Endothelial cell of umbilical vein (primary cell): Measurements from ENCODE around the gene LRRN4.

ENCODE experiments used
- CTCF ChIP-seq, 2 donors: IDR thresholded peaks; 1 replicate in 1 of 2; 2 replicates in 1 of 2; pipeline ENCODE4 v1.5.1; 2011; ENCODE audit warnings: low read length in 2 of 2, mild to moderate bottlenecking in 2 of 2, moderate library complexity in 2 of 2, control low read depth in 1 of 2, inconsistent platforms in 1 of 2, low read depth in 1 of 2; ENCODE audit not compliant: insufficient read depth in 1 of 2; ENCODE audit errors: extremely low read depth in 1 of 2
- EZH2 ChIP-seq: IDR thresholded peaks from 2 replicates; pipeline ENCODE4 v1.6.1; 2012; ENCODE audit warnings: borderline replicate concordance, low read depth, mild to moderate bottlenecking, moderate library complexity, low read length, inconsistent platforms; ENCODE audit not compliant: severe bottlenecking
- FOS ChIP-seq: IDR thresholded peaks from 2 replicates; pipeline ENCODE4 v1.6.1; 2011; ENCODE audit warnings: mild to moderate bottlenecking, low read length, moderate library complexity, borderline replicate concordance; ENCODE audit not compliant: insufficient read depth
- GATA2 ChIP-seq: IDR thresholded peaks from 2 replicates; pipeline ENCODE4 v1.7.0; 2011; ENCODE audit warnings: low read depth, mild to moderate bottlenecking, moderate library complexity, mixed read lengths, low read length; ENCODE audit not compliant: insufficient read length, insufficient read depth
- JUN ChIP-seq: IDR thresholded peaks from 2 replicates; pipeline ENCODE4 v1.6.1; 2011; ENCODE audit warnings: borderline replicate concordance, low read depth; ENCODE audit not compliant: insufficient read length, insufficient read depth
- MYC ChIP-seq: IDR thresholded peaks from one replicate; pipeline ENCODE4 v1.6.1; 2011; ENCODE audit warnings: mild to moderate bottlenecking, low read depth, low read length
- POLR2A ChIP-seq: IDR thresholded peaks from 2 replicates; pipeline ENCODE4 v1.6.1; 2012; ENCODE audit warnings: low read depth, mild to moderate bottlenecking, control low read depth, low read length
- POLR2AphosphoS5 ChIP-seq: IDR thresholded peaks from 2 replicates; pipeline ENCODE4 v1.6.1; 2012; ENCODE audit warnings: low read depth, mild to moderate bottlenecking, control low read depth, low read length, moderate library complexity; ENCODE audit not compliant: insufficient read depth
- TF ChIP-seq, protein P1 (sequence below): IDR thresholded peaks from 2 replicates; pipeline ENCODE4 v1.6.1; 2011; ENCODE audit not compliant: insufficient read depth, insufficient read length

- TF ChIP-seq CTCF (IDR thresholded peaks at IDR 0.05; ENCODE audit: extremely low read depth in 1 of 2, insufficient read depth in 1 of 2, low read depth in 1 of 2, low read length in 2 of 2) (no peak), POLR2AphosphoS5 (no peak), POLR2A (no peak), EZH2 (no peak), FOS (no peak), GATA2 (no peak), MYC (no peak), JUN (no peak)
- TF ChIP-seq, protein P1, sequence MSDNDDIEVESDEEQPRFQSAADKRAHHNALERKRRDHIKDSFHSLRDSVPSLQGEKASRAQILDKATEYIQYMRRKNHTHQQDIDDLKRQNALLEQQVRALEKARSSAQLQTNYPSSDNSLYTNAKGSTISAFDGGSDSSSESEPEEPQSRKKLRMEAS, result no peak
These were observed 15.6 kb downstream of the LRRN4 start for GRCh38 chr20:6038256-6038655.
